Upper lobe of left lung (tissue), 6 donors: ENCODE data around the gene NPHP1. TPM values are rescaled to one million over a fixed set of nuclear protein-coding genes. Genes with fewer than 3 reads are reported as not detected.

Experiments
- ATAC-seq, 2 donors: fragments of 200-7000 bp; cut with Tn5 transposase; one replicate each; pipeline ENCODE4 v1.9.1; 2022; ENCODE audit warnings: mild to moderate bottlenecking in 2 of 2, moderate library complexity in 2 of 2; ENCODE audit not compliant: low FRiP score in 2 of 2
- DNase-seq, 2 donors: peaks; one replicate each; pipeline ENCODE4 v3.0.0-alpha.2; 2019 to 2020
- H3K27ac ChIP-seq, 4 donors: fragments of 200-600 bp; sonication (generic); one replicate each; pipeline ENCODE4 v1.5.1; 2016 to 2019
- H3K27me3 ChIP-seq, 4 donors: fragments of 200-600 bp; sonication (generic); one replicate each; pipeline ENCODE4 v1.5.1; 2017 to 2019
- H3K36me3 ChIP-seq, 4 donors: fragments of 200-600 bp; sonication (generic); one replicate each; pipeline ENCODE4 v1.5.1; 2016 to 2019
- H3K4me1 ChIP-seq, 4 donors: fragments of 200-600 bp; sonication (generic); one replicate each; pipeline ENCODE4 v1.5.1; 2018 to 2019
- H3K4me3 ChIP-seq, 4 donors: fragments of 200-600 bp; sonication (generic); one replicate each; pipeline ENCODE4 v1.5.1; 2017 to 2019; ENCODE audit warnings: mild to moderate bottlenecking in 2 of 4, moderate library complexity in 1 of 4
- H3K9me3 ChIP-seq, 4 donors: fragments of 200-600 bp; sonication (generic); one replicate each; pipeline ENCODE4 v1.5.1; 2018 to 2019
- EP300 ChIP-seq, 4 donors: sonication (generic); formaldehyde crosslinking; IDR thresholded peaks; one replicate each; pipeline ENCODE4 v1.5.1; 2017; ENCODE audit warnings: antibody characterized with exemption in 4 of 4, control low read depth in 2 of 4
- POLR2A ChIP-seq, 4 donors: fragments of 450-650 bp; IDR thresholded peaks; one replicate each; pipeline ENCODE4 v1.5.1; 2016 to 2017; ENCODE audit warnings: antibody characterized with exemption in 4 of 4, mild to moderate bottlenecking in 2 of 4
- POLR2AphosphoS5 ChIP-seq, 2 donors: sonication (generic); formaldehyde crosslinking; IDR thresholded peaks; one replicate each; pipeline ENCODE4 v1.5.1; 2017; ENCODE audit warnings: antibody characterized with exemption in 2 of 2
- WGBS, 2 donors: methylation state at CpG; one replicate each; pipeline ENCODE4 v1.1.5; 2017 to 2018; 5-methylcytosine and 5-hydroxymethylcytosine counted together
- total RNA-seq, 6 donors: library from RNA; depleted of rRNA in 4 of 6; stranded (reverse); fragments of >200 nt in 4 of 6; gene quantifications; one replicate each; pipeline versions ENCODE4 v1.1.0 to v1.2.1, GENCODE V29; 2016 to 2021
- TF ChIP-seq, protein P1 (sequence below), 6 experiments: fragments of 450-650 bp in 4 of 6; fragments of 200-600 bp in 2 of 6; sonication (generic) in 2 of 6; IDR thresholded peaks; one replicate each; pipeline ENCODE4 v1.5.1; 2016 to 2019; ENCODE audit warnings: antibody characterized with exemption in 6 of 6
- donor health status: DM: no; HTN: no; CAD: no; lungs with moderate emphysema.
- donor health status: DM: no; HTN: yes; CAD: no; lungs with severe emphysema.

Gene NPHP1
- total RNA-seq, 6 donors from 2014 or later = 3.2 to 18.4 (median 5.4) TPM

DNA sequence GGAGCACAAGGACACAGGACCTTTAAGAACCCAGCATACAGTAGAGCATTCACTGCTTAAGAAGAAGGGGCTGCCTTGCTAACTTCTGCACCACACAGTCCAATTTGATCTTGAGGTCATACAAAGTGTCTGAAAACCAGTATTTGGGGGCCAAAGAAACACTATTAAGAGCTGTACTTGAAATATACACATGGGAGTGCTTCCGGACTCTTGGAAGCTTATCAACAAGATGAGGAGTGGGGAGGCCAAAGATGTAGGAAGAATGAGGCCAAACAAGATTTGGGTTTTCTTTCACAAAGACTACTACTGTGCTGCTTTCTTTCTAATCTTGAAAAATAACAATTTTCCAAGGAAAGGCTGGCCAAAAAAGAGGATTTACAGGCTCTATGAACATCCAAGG lies 64.4 kb downstream of the NPHP1 start:
- H3K27me3 ChIP-seq = no peaks in the 10 kb centered on the region
- no peaks in the 10 kb centered on the region for H3K36me3 ChIP-seq
- H3K4me1 ChIP-seq = no peaks in the 10 kb centered on the region
- TF ChIP-seq POLR2AphosphoS5 (IDR thresholded peaks at IDR 0.05) (no peak), EP300 (IDR thresholded peaks at IDR 0.05) (no peak), POLR2A (IDR thresholded peaks at IDR 0.05) (no peak)
- TF ChIP-seq, protein P1, sequence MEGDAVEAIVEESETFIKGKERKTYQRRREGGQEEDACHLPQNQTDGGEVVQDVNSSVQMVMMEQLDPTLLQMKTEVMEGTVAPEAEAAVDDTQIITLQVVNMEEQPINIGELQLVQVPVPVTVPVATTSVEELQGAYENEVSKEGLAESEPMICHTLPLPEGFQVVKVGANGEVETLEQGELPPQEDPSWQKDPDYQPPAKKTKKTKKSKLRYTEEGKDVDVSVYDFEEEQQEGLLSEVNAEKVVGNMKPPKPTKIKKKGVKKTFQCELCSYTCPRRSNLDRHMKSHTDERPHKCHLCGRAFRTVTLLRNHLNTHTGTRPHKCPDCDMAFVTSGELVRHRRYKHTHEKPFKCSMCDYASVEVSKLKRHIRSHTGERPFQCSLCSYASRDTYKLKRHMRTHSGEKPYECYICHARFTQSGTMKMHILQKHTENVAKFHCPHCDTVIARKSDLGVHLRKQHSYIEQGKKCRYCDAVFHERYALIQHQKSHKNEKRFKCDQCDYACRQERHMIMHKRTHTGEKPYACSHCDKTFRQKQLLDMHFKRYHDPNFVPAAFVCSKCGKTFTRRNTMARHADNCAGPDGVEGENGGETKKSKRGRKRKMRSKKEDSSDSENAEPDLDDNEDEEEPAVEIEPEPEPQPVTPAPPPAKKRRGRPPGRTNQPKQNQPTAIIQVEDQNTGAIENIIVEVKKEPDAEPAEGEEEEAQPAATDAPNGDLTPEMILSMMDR (IDR thresholded peaks at IDR 0.05) = no peak
- H3K4me3 ChIP-seq = no peak overlapping the region
- DNase-seq = no peak
- no peak overlapping the region for H3K27ac ChIP-seq
- ATAC-seq = no peak
- no peaks in the 10 kb centered on the region for H3K9me3 ChIP-seq
- 78 to 91% methylated on average over 1 of the region's 1 CpG for WGBS, 2 donors

- Histone ChIP-seq H3K4me3 (no peak overlapping the region), H3K27ac (no peak overlapping the region), H3K36me3 (no peaks in the 10 kb centered on the region), H3K27me3 (no peaks in the 10 kb centered on the region), H3K4me1 (no peaks in the 10 kb centered on the region), H3K9me3 (peaks cover 0 to 12% (median 2%) of the 10 kb centered on the region in 4 donors)
- ATAC-seq = no peak
- no peak for DNase-seq
- TF ChIP-seq EP300 (IDR thresholded peaks at IDR 0.05) (no peak), POLR2AphosphoS5 (IDR thresholded peaks at IDR 0.05) (no peak), POLR2A (IDR thresholded peaks at IDR 0.05) (no peak)
- TF ChIP-seq, protein P1 (IDR thresholded peaks at IDR 0.05) = no peak
These were observed 70.8 kb downstream of the NPHP1 start for GRCh38 chr2:110134025-110134424.

- Histone ChIP-seq H3K9me3 (peaks cover 0 to 12% (median 2%) of the 10 kb centered on the region in 4 donors), H3K4me1 (peaks cover 0 to 7% (median 1%) of the 10 kb centered on the region in 4 donors), H3K36me3 (peaks cover 0 to 2% (median 0%) of the 10 kb centered on the region in 4 donors), H3K27ac (no peak overlapping the region), H3K4me3 (no peak overlapping the region), H3K27me3 (no peaks in the 10 kb centered on the region)
- WGBS, 2 donors = 77 to 90% methylated on average over 2 of the region's 2 CpGs
- TF ChIP-seq, protein P1 (IDR thresholded peaks at IDR 0.05) = no peak
- TF ChIP-seq POLR2A (IDR thresholded peaks at IDR 0.05) (no peak), POLR2AphosphoS5 (IDR thresholded peaks at IDR 0.05) (no peak)
- ATAC-seq = no peak
- no peak for DNase-seq
These were observed 73.6 kb downstream of the NPHP1 start for GRCh38 chr2:110131166-110131565.

DNA sequence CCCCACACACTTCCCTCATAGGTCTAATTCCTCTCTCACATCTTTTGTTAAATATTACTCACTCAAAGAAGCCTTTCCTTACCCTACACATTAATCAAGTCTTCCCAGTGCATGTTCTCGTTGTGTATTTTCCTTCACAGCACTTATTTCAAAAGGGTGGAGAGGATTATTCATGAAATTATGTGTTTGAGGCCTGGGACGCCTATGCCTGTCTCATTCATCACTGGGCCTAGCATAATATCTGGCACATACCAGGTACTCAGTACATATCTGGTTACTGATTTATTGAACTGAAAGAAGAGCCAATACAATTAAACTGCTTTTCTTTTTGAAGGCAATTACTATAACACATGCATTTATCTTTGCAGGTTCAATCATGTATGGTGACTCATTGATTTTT lies 74.1 kb downstream of the NPHP1 start:
- 85 to 92% methylated on average over 2 of the region's 2 CpGs for WGBS, 2 donors
- ATAC-seq = no peak

DNA sequence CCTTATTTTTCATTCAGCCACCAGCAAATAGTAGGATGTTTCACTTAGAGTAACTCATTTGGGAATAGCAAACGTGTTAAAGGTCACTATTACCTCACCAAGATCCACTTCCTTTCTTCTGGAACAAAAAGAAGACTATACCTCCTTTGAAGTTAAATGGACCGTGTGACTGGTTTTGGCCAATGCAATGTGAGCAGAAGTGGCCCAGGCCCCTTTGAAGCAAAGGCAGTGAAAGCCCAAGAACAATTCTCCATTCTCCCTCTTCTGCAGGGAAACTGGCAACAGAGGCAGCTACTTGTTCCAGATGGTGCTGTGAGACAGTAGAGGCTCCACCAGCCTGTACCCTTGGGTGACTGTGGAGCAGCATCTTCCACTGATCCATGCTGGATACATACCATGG lies 77.9 kb downstream of the NPHP1 start:
- no peaks in the 10 kb centered on the region for H3K27me3 ChIP-seq
- H3K36me3 ChIP-seq = peaks cover 0 to 2% (median 0%) of the 10 kb centered on the region in 4 donors
- H3K4me3 ChIP-seq = no peak overlapping the region
- ATAC-seq (no peak), DNase-seq (no peak)
- no peaks in the 10 kb centered on the region for H3K9me3 ChIP-seq
- TF ChIP-seq EP300 (IDR thresholded peaks at IDR 0.05) (no peak), POLR2AphosphoS5 (IDR thresholded peaks at IDR 0.05) (no peak), POLR2A (IDR thresholded peaks at IDR 0.05) (no peak)
- TF ChIP-seq, protein P1 (IDR thresholded peaks at IDR 0.05) = no peak
- H3K4me1 ChIP-seq = peaks cover 0 to 16% (median 8%) of the 10 kb centered on the region in 4 donors
- H3K27ac ChIP-seq = no peak overlapping the region
- 67 to 71% methylated on average over 2 of the region's 2 CpGs for WGBS, 2 donors

More for the DNA sequence above, 74.1 kb downstream of the NPHP1 start:
- H3K9me3 ChIP-seq = peaks cover 0 to 12% (median 2%) of the 10 kb centered on the region in 4 donors
- H3K27me3 ChIP-seq = no peaks in the 10 kb centered on the region
- H3K4me3 ChIP-seq = no peak overlapping the region
- no peak for DNase-seq
- peaks cover 0 to 10% (median 3%) of the 10 kb centered on the region in 4 donors for H3K4me1 ChIP-seq
- H3K27ac ChIP-seq = no peak overlapping the region
- H3K36me3 ChIP-seq = peaks cover 0 to 2% (median 0%) of the 10 kb centered on the region in 4 donors
- TF ChIP-seq POLR2A (IDR thresholded peaks at IDR 0.05) (no peak), POLR2AphosphoS5 (IDR thresholded peaks at IDR 0.05) (no peak), EP300 (IDR thresholded peaks at IDR 0.05) (no peak)
- TF ChIP-seq, protein P1 (IDR thresholded peaks at IDR 0.05) = no peak
